ENCODE measurements around the gene RBM23. TPM values are rescaled to one million over a fixed set of nuclear protein-coding genes. Genes with fewer than 3 reads are reported as not detected.

Gene RBM23
- polyA plus RNA-seq, 1 of the 3 experiments (the other 2 are of a cell fraction): 65.5 TPM

GRCh38 chr14:22923746-22924145 is 4.8 kb upstream of the RBM23 start:
- Histone ChIP-seq H3K36me3 (replicated peaks in 1 of 2; ENCODE audit: control insufficient read depth in 1 of 2, insufficient read depth in 2 of 2, low read length in 1 of 2) (peaks cover 42 to 53% of the 10 kb centered on the region in 2 experiments), H3K79me2 (ENCODE audit: insufficient read depth) (peaks cover 24% of the 10 kb centered on the region), H4K20me1 (ENCODE audit: insufficient read depth) (no peaks in the 10 kb centered on the region), H3K4me1 (ENCODE audit: control insufficient read depth in 1 of 2, insufficient read depth in 2 of 2, low read depth in 1 of 2, low read length in 1 of 2) (peaks cover 12 to 13% of the 10 kb centered on the region in 2 experiments; a peak in 2 of 4 replicates), H2AFZ (ENCODE audit: low read depth) (no peak overlapping the region), H3K27me3 (ENCODE audit: insufficient read depth) (no peaks in the 10 kb centered on the region), H3K9me3 (no peaks in the 10 kb centered on the region), H3K4me2 (no peak overlapping the region), H3K4me3 (ENCODE audit: low read depth in 2 of 2, low read length in 1 of 2) (no peak overlapping the region), H3F3A (replicated peaks; ENCODE audit: insufficient read depth) (peaks cover 14% of the 10 kb centered on the region), H3K9me2 (no peaks in the 10 kb centered on the region), H3K9ac (no peak overlapping the region), H3K27ac (ENCODE audit: low read depth in 2 of 2, low read length in 1 of 2) (no peak overlapping the region)
- no peak for DNase-seq
- ChIA-PET POLR2A (no interaction called here), CTCF (interaction anchor here (1.2 kb wide), 1 partner anchor 18 kb away, joined by 3 read pairs; no protein-coding TSS in a partner anchor)
- 95% methylated on average over 5 of the region's 5 CpGs for WGBS (ENCODE audit: low lambda C conversion rate)
- no peak for TF ChIP-seq FOXM1 (IDR thresholded peaks at IDR 0.05; ENCODE audit: low read depth)
- TF ChIP-seq RCOR1 (IDR thresholded peaks at IDR 0.05; ENCODE audit: low read length): no peak
- no peak for TF ChIP-seq MXI1 (IDR thresholded peaks at IDR 0.05; ENCODE audit: low read depth, low read length)
- no peak for TF ChIP-seq TAF1 (IDR thresholded peaks at IDR 0.05; ENCODE audit: borderline replicate concordance, low read depth, low read length)
- no peak for TF ChIP-seq ZBTB33 (IDR thresholded peaks at IDR 0.05; ENCODE audit: borderline replicate concordance, low read depth)
- TF ChIP-seq RFX5 (IDR thresholded peaks at IDR 0.05; ENCODE audit: low read length): no peak
- TF ChIP-seq USF1 (IDR thresholded peaks at IDR 0.05; ENCODE audit: borderline replicate concordance, low read depth): no peak
- no peak for TF ChIP-seq TCF12 (IDR thresholded peaks at IDR 0.05)
- TF ChIP-seq GATA2 (CRISPR knock-in tag; IDR thresholded peaks at IDR 0.05): no peak
- TF ChIP-seq FOXJ3 (CRISPR knock-in tag; IDR thresholded peaks at IDR 0.05): no peak
- no peak for TF ChIP-seq PBX3 (IDR thresholded peaks at IDR 0.05)
- TF ChIP-seq SIN3A (IDR thresholded peaks at IDR 0.05; ENCODE audit: borderline replicate concordance, low read depth, low read length): no peak
- TF ChIP-seq SMC3 (IDR thresholded peaks at IDR 0.05; ENCODE audit: low read depth, low read length): no peak
- no peak for TF ChIP-seq USF2 (IDR thresholded peaks at IDR 0.05; ENCODE audit: borderline replicate concordance, low read depth, low read length)
